Measurements from ENCODE around the gene COPS7A. TPM values are rescaled to one million over a fixed set of nuclear protein-coding genes. Genes with fewer than 3 reads are reported as not detected.
"Not testable (repeated sequence)": the region's sequence is repeated elsewhere in the genome, so short reads cannot be mapped to it uniquely, and the experiment has no call there.

COPS7A gene
- total RNA-seq, 1 experiment from 2014 or later = 67.8 TPM

DNA sequence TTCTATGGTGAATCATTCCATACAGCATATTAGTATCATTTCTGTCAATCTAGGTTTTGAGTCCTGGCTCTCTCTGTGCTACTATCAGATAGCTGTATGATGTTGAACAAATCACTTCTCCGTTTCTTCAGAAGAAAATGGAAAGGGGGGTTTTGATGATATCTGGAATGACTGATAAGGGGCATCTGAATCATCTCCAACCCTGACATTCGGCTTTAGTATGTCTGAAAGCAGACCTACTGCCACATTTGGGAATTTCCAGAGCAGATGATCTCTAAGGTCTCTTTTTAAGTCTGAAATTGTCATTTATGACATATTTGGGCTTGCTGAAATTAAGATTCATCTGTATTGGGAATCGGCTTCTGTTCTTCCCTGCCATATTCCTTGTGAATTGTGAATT, 19.0 kb downstream of the COPS7A start:
- ATAC-seq = no peak
- no peak overlapping the region for H2AFZ ChIP-seq (ENCODE audit: low read depth, low read length, poor library complexity, severe bottlenecking)
- peaks cover 12 to 17% of the 10 kb centered on the region in 2 experiments; a peak in 3 of 4 replicates for H3K36me3 ChIP-seq (ENCODE audit: control insufficient read depth in 1 of 2, insufficient read depth in 2 of 2, low read length in 2 of 2)
- H4K20me1 ChIP-seq (ENCODE audit: insufficient read depth) = no peaks in the 10 kb centered on the region
- H3K79me2 ChIP-seq (ENCODE audit: insufficient read depth, low read length) = no peaks in the 10 kb centered on the region
- ChIA-PET CTCF (no interaction called here), RAD21 (ENCODE audit: low non-redundant PET in 1 of 2, low total read pairs in 2 of 2, uncharacterized antibody in 2 of 2, unreplicated experiment in 2 of 2) (no interaction called here), POLR2A (no interaction called here)
- peaks cover 0 to 12% of the 10 kb centered on the region in 2 experiments; a peak in 2 of 4 replicates for H3K4me1 ChIP-seq (ENCODE audit: control insufficient read depth in 1 of 2, insufficient read depth in 2 of 2, low read length in 2 of 2)
- DNase-seq (ENCODE audit: low read depth, low spot score) = no peak
- intact Hi-C loops (cut with micrococcal nuclease) = no loop called here
- no peak overlapping the region for H3K27ac ChIP-seq (ENCODE audit: low read depth, low read length)
- H3K4me3 ChIP-seq (replicated peaks in 1 of 2; ENCODE audit: low read depth in 1 of 2, low read length in 2 of 2) = no peak overlapping the region
- TF ChIP-seq CEBPB (IDR thresholded peaks at IDR 0.05; ENCODE audit: low read depth) (no peak), YY1 (IDR thresholded peaks at IDR 0.05; ENCODE audit: extremely low read depth, insufficient replicate concordance, low read depth, low read length) (no peak), SRF (IDR thresholded peaks at IDR 0.05; ENCODE audit: low read depth) (no peak), ZFX (IDR thresholded peaks at IDR 0.05) (no peak), EZH2phosphoT487 (IDR thresholded peaks at IDR 0.05; ENCODE audit: borderline replicate concordance) (no peak), SIN3A (IDR thresholded peaks at IDR 0.05; ENCODE audit: low read depth) (no peak), EGR1 (IDR thresholded peaks at IDR 0.05; ENCODE audit: low read depth) (no peak)
- BruUV-seq (replicated peaks) = no TSS peak
- H3K27me3 ChIP-seq (ENCODE audit: insufficient read depth, low read length) = no peaks in the 10 kb centered on the region
- no peaks in the 10 kb centered on the region for H3K9me3 ChIP-seq (ENCODE audit: control insufficient read depth in 1 of 2, insufficient read depth in 1 of 2, low read depth in 1 of 2, low read length in 2 of 2)
- H3K9ac ChIP-seq (ENCODE audit: low read length) = no peak overlapping the region
- no peaks in the 10 kb centered on the region for H3K9me2 ChIP-seq (ENCODE audit: insufficient read depth)
- H3K4me2 ChIP-seq (ENCODE audit: low read length) = peak overlapping the region; percentile 1; the same call in 1 of the 2 replicates

DNA sequence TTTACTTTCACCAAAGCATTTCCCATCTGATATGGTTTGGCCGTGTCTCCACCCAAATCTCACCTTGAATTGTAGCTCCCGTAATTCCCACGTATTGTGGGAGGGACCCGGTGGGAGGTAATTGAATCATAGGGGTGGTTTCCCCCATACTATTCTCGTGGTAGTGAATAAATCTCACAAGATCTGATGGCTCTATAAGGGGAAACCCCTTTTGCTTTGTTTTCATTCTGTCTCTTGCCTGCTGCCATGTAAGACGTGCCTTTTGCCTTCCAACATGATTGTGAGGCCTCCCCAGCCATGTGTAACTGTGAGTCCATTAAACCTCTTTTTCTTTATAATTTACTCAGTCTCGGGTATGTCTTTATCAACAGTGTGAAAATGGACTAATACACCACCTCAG, 19.5 kb downstream of the COPS7A start:
- H3K9me3 ChIP-seq (ENCODE audit: control insufficient read depth in 1 of 2, insufficient read depth in 1 of 2, low read depth in 1 of 2, low read length in 2 of 2); H3K79me2 ChIP-seq (ENCODE audit: insufficient read depth, low read length); RAD21 ChIA-PET (ENCODE audit: low non-redundant PET in 1 of 2, low total read pairs in 2 of 2, uncharacterized antibody in 2 of 2, unreplicated experiment in 2 of 2); H3K4me2 ChIP-seq (ENCODE audit: low read length); H3K27me3 ChIP-seq (ENCODE audit: insufficient read depth, low read length); BruUV-seq (replicated peaks); DNase-seq (ENCODE audit: low read depth, low spot score); H3K4me3 ChIP-seq (replicated peaks in 1 of 2; ENCODE audit: low read depth in 1 of 2, low read length in 2 of 2); POLR2A ChIA-PET; H3K27ac ChIP-seq (ENCODE audit: low read depth, low read length); H3K9me2 ChIP-seq (ENCODE audit: insufficient read depth); H2AFZ ChIP-seq (ENCODE audit: low read depth, low read length, poor library complexity, severe bottlenecking); CTCF ChIA-PET; intact Hi-C loops (cut with micrococcal nuclease); ATAC-seq; H3K9ac ChIP-seq (ENCODE audit: low read length); H4K20me1 ChIP-seq (ENCODE audit: insufficient read depth): not testable (repeated sequence)
- Histone ChIP-seq H3K4me1 (ENCODE audit: control insufficient read depth in 1 of 2, insufficient read depth in 2 of 2, low read length in 2 of 2) (peaks cover 0 to 12% of the 10 kb centered on the region in 2 experiments; a peak in 2 of 4 replicates), H3K36me3 (ENCODE audit: control insufficient read depth in 1 of 2, insufficient read depth in 2 of 2, low read length in 2 of 2) (peaks cover 17 to 22% of the 10 kb centered on the region in 2 experiments; a peak in 3 of 4 replicates)

Measured in HCT116 (cell line).